Mucosa of gallbladder (tissue), 1 donor: ENCODE results near the gene FERMT3. TPM values are rescaled to one million over a fixed set of nuclear protein-coding genes. Genes with fewer than 3 reads are reported as not detected.
"Not testable (repeated sequence)": the region's sequence is repeated elsewhere in the genome, so short reads cannot be mapped to it uniquely, and the experiment has no call there.

Source experiments
- DNase-seq: peaks from one replicate; pipeline ENCODE4 v3.0.0-alpha.2; 2020; ENCODE audit warnings: low spot score
- total RNA-seq: library from RNA; stranded (reverse); gene quantifications from one replicate; pipeline ENCODE4 v1.2.1, GENCODE V29; 2021
- donor health status: DM: no; HTN: no; CAD: no.

The FERMT3 gene
- total RNA-seq, 1 donor from 2014 or later: 21.7 TPM

DNA sequence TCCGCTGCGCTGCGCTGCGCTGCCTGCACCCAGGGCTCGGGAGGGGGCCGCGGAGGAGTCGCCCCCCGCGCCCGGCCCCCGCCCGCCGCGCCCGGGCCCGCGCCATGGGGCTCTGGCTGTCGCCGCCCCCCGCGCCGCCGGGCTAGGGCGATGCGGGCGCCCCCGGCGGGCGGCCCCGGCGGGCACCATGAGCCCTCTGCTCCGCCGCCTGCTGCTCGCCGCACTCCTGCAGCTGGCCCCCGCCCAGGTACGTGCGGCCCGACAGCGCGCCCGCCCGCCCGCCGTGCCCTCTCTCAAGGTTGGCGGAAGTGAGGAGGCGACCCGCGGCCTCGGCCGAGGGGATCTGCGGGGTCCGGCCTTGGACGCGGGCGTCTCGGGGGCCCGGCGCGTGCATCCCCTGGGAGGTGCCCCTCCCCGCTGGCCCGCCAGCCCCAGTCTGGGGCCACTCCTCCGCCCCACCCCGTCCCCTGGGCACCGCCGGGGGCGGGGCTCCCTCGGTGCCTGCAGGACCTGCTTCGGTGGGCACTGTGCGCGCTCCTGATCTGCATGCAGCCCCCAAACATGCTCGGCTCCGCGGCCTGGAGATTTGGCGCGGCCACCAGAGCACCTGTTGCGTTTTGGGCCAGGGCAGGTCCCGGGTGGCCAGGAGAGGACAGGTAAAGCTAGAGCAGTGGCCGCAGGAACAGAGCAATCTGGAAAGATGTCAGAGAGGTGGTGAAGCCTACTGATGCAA, 28.3 kb downstream of the FERMT3 start:
- no peak for DNase-seq

- no peak for DNase-seq
Measured at GRCh38 chr11:64235437-64236161, 29.1 kb downstream of the FERMT3 start.

DNA sequence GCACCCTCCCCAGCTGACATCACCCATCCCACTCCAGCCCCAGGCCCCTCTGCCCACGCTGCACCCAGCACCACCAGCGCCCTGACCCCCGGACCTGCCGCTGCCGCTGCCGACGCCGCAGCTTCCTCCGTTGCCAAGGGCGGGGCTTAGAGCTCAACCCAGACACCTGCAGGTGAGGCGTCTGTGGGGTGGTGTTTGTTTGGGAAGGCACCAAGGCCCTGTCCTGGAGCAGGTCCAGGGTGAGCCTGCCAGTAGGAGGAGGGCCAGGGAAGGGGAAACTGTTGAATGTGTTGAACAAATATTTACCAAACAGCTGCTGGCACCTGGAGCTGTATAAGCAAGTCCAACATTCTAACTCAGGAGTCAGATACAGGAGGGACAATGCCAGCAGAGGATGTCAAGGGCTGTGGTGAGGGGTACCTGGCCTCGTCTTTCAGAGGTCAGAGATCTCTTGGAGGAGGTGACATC, 31.0 kb downstream of the FERMT3 start:
- DNase-seq: peak; percentile 90

GRCh38 chr11:64238076-64238475, 31.6 kb downstream of the FERMT3 start:
- DNase-seq: no peak

DNA sequence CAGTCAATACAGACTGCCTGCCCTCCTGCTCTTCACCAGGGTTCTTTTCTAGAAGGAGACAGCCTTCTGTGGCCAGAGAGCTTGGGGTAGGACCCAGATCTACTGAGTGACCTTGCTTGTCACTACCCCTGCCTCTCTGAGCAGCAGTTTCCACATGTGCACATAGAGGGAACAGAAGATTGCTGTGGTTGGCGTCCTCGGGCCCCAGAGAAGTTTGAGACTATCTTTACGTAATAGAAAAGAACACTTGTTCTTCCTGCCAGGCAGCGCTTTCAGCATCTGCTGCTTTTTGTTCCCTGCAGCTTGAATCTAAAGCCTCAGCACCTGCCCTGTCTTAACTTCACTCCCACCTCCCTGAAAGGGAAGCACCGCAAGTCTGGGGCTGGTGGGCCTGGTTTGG, 32.5 kb downstream of the FERMT3 start:
- DNase-seq: no peak

GRCh38 chr11:64239662-64240434, 33.3 kb downstream of the FERMT3 start:
- peak; percentile 52 for DNase-seq

- DNase-seq: peak; percentile 98
Measured at GRCh38 chr11:64240435-64241240, 34.1 kb downstream of the FERMT3 start, which contains the start of gene FKBP2. Gene FKBP2 (plus strand): TSS chr11:64241095. CDS start chr11:64242388, 1,293 bp downstream.

DNA sequence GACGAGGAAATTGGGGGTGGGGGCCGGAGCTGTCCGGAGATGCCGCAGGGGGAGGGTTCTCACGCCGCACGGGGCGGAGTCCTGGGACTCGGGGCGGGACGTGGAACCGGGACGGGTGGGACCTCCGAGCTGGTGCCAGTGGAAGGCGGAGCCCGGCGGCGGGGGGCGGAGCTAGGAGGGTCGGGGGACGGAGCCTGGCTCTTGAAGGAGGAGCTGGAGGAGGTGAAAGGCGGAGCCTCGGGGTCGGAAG, 34.6 kb downstream of the FERMT3 start:
- DNase-seq: peak; percentile 100

GRCh38 chr11:64241491-64242374, 35.2 kb downstream of the FERMT3 start:
- DNase-seq: peak; percentile 42

DNA sequence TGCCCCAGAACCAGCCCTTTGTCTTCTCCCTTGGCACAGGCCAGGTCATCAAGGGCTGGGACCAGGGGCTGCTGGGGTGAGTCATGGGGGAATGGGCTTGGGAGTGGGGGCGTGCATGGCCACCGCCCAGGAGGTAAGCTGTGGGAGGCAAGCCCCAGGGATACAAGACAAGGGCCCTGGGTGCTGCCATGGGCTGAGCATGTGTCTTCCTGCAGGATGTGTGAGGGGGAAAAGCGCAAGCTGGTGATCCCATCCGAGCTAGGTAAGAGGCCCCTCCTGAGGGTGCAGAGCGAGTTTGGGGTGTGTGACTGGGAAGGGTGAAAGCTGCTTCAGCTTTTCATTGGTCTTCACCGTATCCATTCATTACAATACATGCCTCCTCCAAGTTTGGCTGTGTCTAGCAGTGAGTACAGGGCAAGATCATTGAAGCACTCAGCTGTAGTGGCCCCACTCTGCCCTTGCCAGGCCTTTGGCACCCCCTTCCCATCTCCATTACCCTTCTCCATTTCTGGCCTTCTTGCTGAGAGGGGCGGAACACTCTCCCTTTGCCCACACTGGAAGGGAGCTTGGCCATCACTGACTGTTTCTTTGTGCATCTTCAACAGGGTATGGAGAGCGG, 36.8 kb downstream of the FERMT3 start:
- DNase-seq: no peak

GRCh38 chr11:64244107-64244506, 37.6 kb downstream of the FERMT3 start:
- DNase-seq: no peak

DNA sequence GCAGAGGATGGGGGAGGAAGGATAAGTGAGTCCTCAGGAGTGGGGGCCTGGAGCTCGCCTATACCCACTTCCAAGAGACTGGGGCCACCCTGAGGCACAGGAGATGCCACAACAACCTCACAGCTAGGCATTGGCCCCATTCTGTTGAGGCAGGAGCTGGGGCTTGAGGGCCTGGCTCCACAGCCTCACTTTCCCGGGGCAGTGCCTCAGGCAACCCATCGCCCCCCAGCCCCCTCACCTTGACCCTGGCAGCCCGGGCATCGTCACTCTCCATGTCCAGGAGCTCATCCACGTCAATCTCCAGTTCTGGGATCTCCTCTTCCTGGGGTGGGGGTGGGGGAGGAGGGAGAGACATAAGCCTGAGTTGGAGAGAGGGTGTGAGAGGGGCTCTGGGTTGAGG, 38.4 kb downstream of the FERMT3 start:
- DNase-seq: no peak

DNA sequence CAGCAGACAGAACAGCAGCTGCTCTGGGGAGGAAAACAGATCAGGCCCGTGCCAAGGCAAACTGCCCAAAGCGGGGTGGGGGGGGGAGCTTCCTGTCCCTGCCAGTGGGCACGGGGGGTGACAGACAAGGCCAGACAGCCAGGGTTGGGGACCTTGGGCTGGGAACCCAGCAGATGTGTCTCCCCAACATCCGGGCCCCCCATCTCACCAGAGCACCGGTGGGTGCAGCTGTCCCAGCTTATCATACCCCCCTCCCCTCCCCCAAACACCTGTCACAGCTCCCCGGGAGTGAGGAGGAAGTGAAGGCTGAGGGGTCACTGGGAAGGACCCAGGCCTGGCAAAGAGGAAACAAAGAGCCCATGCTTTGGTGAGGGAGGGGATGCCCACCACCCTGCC, 38.9 kb downstream of the FERMT3 start:
- DNase-seq: no peak

DNA sequence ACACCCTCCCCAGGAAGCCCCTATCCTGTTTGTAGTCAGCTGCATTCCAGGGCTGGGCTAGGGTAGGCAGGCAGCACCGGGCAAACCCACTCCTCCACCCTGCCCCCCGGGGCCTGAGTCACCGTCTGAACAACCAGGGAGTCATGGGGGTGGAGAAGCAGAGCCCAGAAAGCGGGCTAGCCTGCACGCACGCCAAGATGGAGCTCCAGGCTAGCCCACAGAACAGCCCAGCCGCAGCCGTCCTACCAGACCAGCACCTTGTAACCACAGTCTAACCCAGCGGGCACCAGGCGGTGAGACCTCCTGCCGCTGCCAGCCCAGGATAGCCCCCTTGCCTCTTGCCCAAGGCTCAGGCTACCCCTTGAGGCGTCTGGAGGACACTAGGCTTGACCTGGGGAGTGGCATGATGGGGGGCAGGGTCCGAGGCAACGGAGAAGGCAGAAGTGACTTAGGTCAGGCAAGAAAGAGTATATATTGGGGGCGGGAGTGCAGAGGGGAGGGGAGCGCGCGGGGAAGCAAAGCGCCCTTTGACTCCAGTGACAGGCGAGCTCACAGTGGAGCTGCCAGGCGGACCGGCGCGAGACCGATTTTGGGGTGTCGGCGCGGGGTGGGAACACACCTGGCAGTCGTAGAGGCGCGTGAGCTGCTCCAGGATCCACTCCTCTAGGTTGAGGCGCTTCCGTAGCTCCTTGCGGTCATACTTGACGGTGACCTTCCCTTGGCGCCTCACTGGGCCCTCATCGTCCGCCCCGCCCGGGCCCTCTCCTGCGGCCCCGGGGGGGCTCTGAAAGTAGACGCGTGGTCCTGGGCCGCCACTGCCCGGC, 39.5 kb downstream of the FERMT3 start:
- peak; percentile 60 for DNase-seq

DNA sequence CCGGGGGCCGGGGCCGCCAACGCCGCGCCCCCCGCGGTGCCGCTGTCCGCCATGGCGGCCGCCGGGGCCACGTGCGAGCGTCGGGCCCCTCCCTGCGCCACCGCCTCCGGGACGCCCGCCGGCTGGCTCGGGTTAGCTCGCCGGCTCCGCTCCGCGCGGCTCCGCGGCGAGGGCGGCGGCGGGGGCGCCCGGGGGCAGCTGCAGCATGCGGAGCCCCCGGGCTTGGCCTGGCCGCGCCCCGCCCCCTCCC, 40.0 kb downstream of the FERMT3 start:
- not testable (repeated sequence) for DNase-seq

DNA sequence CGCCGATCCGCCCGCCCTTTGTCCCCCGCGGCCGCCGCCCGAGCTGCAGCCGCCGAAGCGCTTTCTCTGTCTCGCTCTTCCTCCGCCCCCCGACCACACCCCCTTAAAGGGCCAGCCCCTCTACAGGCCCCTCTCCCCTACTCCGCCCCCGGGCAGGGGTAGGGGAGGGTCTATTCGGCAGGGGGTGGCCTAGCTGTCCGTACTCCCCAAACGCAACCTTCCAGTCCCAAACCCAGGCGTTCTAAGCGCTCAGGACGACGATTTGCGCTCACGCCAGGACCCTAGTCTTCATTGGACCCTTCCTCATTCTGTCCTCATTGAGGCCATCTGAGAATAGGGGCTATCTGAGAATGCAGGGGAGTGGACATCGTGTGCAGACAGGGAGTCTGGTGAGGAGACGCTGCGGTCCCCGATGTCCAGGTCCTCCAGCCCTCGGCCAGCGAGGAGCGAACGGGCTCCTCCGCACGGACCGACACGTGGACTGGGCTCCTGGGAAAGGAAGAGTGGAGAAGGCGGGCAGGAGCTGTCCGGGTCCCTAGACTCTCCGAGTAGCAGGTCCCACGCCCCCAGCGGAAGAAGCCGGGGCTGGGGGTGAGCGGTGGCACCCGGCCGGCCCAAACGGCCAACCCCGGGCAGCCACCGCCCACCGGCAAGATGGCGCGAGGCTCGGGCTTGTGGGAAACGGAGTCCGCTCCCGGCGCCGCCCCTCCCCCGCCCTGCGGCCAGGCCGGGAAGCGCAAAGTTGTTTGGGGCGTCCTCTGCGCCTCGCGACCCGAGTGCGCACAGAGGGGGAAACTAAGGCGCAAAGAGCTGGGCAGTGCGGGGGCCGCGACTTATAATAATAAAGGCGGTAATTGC, 40.6 kb downstream of the FERMT3 start, which contains the start of gene PPP1R14B:
Gene PPP1R14B, minus strand, starts transcription at position 73 of the 858 bp plus-strand sequence. CDS start 270 bp downstream, outside the sequence.
- DNase-seq: peak; percentile 82

DNA sequence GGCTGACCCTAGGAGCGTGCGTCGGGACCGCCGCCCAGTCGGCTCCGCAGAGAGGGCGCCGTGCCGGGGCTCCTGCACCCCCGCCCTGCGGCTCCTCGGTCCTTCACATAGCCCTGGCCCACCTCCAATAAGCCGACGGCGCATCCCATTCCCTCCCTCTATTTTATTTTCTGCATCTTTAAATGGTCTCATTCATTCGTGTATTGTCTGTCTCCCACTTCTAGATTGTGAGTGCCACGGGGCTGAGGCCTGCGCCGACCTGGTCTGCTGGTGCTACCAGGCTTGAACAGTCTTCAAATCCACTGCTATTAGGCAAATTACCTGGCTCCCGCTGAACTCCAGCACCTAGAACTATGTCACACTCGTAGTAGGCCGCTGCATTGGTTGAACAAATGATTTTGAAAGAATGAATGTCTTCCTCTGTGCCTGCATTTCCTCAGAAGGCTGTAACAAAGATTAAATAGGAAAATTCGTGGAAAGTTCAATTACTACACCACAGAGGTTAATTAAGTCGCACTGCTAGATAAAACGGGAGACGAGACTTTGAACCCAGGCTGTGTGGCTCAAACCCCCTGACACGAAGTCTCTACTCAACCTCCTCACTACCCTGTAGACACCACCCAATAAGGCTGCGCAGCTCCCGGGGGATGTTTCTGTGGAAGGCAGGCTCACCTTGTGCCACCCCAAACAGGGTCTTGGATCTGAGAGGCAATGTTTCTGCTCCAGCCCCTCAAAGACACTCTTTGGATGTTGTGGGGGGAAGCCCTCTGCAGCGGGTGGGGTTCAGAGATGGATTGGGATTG, 41.4 kb downstream of the FERMT3 start:
- no peak for DNase-seq

DNA sequence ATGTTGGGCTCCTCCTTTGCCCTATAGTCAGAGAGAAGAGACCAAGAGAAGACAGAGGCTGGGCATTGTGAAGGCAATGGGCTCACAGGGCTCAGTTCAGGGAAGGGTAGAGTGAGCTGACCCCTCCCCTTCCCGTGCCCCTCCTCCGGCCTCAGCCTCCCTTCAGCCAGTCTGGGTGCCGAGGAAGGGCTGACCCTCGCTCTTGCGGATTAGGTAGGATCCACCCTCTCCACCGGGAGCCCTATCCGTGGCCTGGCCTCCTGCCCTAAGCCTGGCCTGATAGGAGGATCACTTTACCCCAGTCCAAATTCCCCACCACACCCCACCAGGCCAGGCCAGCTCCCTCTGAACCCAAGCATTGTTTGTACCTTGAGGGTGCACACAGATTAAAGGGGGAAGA, 42.1 kb downstream of the FERMT3 start:
- no peak for DNase-seq
